ENCODE measurements around the gene OR5J2.

GRCh38 chr11:56183459-56183858 lies 7.0 kb downstream of the OR5J2 start:
- TF ChIP-seq, protein P1, sequence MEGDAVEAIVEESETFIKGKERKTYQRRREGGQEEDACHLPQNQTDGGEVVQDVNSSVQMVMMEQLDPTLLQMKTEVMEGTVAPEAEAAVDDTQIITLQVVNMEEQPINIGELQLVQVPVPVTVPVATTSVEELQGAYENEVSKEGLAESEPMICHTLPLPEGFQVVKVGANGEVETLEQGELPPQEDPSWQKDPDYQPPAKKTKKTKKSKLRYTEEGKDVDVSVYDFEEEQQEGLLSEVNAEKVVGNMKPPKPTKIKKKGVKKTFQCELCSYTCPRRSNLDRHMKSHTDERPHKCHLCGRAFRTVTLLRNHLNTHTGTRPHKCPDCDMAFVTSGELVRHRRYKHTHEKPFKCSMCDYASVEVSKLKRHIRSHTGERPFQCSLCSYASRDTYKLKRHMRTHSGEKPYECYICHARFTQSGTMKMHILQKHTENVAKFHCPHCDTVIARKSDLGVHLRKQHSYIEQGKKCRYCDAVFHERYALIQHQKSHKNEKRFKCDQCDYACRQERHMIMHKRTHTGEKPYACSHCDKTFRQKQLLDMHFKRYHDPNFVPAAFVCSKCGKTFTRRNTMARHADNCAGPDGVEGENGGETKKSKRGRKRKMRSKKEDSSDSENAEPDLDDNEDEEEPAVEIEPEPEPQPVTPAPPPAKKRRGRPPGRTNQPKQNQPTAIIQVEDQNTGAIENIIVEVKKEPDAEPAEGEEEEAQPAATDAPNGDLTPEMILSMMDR (IDR thresholded peaks at IDR 0.05), result no peak
- TF ChIP-seq POLR2A (IDR thresholded peaks at IDR 0.05), result no peak

All from esophagus squamous epithelium (tissue), 4 donors.